NCI-H226 (cell line): Measurements from ENCODE around the gene NDC1.
"Not testable (repeated sequence)": the region's sequence is repeated elsewhere in the genome, so short reads cannot be mapped to it uniquely, and the experiment has no call there.

Source experiments
- DNase-seq: peaks from one replicate; pipeline ENCODE4 v3.0.0-alpha.2; 2015

Gene NDC1

GRCh38 chr1:53821380-53821779 is 16.7 kb downstream of the NDC1 start:
- DNase-seq: no peak

- no peak for DNase-seq
Observed at GRCh38 chr1:53819387-53819786, 18.7 kb downstream of the NDC1 start.

- DNase-seq: not testable (repeated sequence)
Observed at GRCh38 chr1:53816584-53816983, 21.5 kb downstream of the NDC1 start.

GRCh38 chr1:53815484-53815883 is 22.6 kb downstream of the NDC1 start:
- DNase-seq: not testable (repeated sequence)

GRCh38 chr1:53811414-53811851 is 26.7 kb downstream of the NDC1 start:
- DNase-seq: no peak

GRCh38 chr1:53810497-53810896 is 27.6 kb downstream of the NDC1 start:
- no peak for DNase-seq

GRCh38 chr1:53810007-53810406 is 28.1 kb downstream of the NDC1 start:
- no peak for DNase-seq

- DNase-seq: no peak
Observed at GRCh38 chr1:53807916-53808315, 30.2 kb downstream of the NDC1 start.

- DNase-seq: no peak
Observed at GRCh38 chr1:53804791-53805505, 33.1 kb downstream of the NDC1 start.

- no peak for DNase-seq
Observed at GRCh38 chr1:53804181-53804580, 33.9 kb downstream of the NDC1 start.

- no peak for DNase-seq
Observed at GRCh38 chr1:53800621-53801020, 37.5 kb downstream of the NDC1 start.

- no peak for DNase-seq
Observed at GRCh38 chr1:53799141-53799540, 39.0 kb downstream of the NDC1 start.

- DNase-seq: no peak
Observed at GRCh38 chr1:53792806-53793205, 45.3 kb downstream of the NDC1 start.

- no peak for DNase-seq
Observed at GRCh38 chr1:53787655-53788054, 50.4 kb downstream of the NDC1 start.

- no peak for DNase-seq
Observed at GRCh38 chr1:53783056-53783455, 55.0 kb downstream of the NDC1 start.

GRCh38 chr1:53781654-53782053 is 56.4 kb downstream of the NDC1 start:
- DNase-seq: no peak

- DNase-seq: no peak
Observed at GRCh38 chr1:53777272-53777671, 60.8 kb downstream of the NDC1 start.

- DNase-seq: peak; percentile 4
Observed at GRCh38 chr1:53771648-53772047, 66.4 kb downstream of the NDC1 start.

- DNase-seq: no peak
Observed at GRCh38 chr1:53769780-53770179, 68.3 kb downstream of the NDC1 start.

GRCh38 chr1:53769184-53769583 is 68.9 kb downstream of the NDC1 start:
- DNase-seq: no peak

GRCh38 chr1:53766831-53767405 is 71.2 kb downstream of the NDC1 start:
- DNase-seq: no peak

GRCh38 chr1:53766194-53766742 is 71.8 kb downstream of the NDC1 start:
- no peak for DNase-seq

GRCh38 chr1:53765657-53766056 is 72.4 kb downstream of the NDC1 start:
- peak; percentile 45 for DNase-seq

GRCh38 chr1:53763911-53764310 is 74.2 kb downstream of the NDC1 start:
- no peak for DNase-seq

GRCh38 chr1:53763461-53763860 is 74.6 kb downstream of the NDC1 start:
- no peak for DNase-seq
